Hematopoietic multipotent progenitor cell treated with erythropoietin and hydrocortisone succinate and interleukin-3 and kit ligand, for 17 days (in vitro differentiated cells): ENCODE results near the gene SEC61A2.

ENCODE experiments used
- DNase-seq: peaks from one replicate; pipeline ENCODE4 v3.0.0-alpha.2; 2015; ENCODE audit warnings: low spot score

SEC61A2 gene

GRCh38 chr10:12196531-12197211, 67.2 kb downstream of the SEC61A2 start:
- no peak for DNase-seq

GRCh38 chr10:12198156-12198555, 68.7 kb downstream of the SEC61A2 start:
- DNase-seq: no peak

GRCh38 chr10:12200850-12201249, 71.4 kb downstream of the SEC61A2 start:
- no peak for DNase-seq

GRCh38 chr10:12201543-12201942, 72.1 kb downstream of the SEC61A2 start:
- no peak for DNase-seq

- DNase-seq: no peak
Observed at GRCh38 chr10:12202226-12202625, 72.7 kb downstream of the SEC61A2 start.

- DNase-seq: no peak
Observed at GRCh38 chr10:12205082-12205481, 75.6 kb downstream of the SEC61A2 start.

GRCh38 chr10:12207114-12207513, 77.6 kb downstream of the SEC61A2 start:
- no peak for DNase-seq

- DNase-seq: peak; percentile 43
Observed at GRCh38 chr10:12208460-12208859, 79.0 kb downstream of the SEC61A2 start.

GRCh38 chr10:12212454-12212853, 83.0 kb downstream of the SEC61A2 start:
- no peak for DNase-seq

- DNase-seq: peak; percentile 28
Observed at GRCh38 chr10:12213621-12214020, 84.1 kb downstream of the SEC61A2 start.

GRCh38 chr10:12214093-12214492, 84.6 kb downstream of the SEC61A2 start:
- no peak for DNase-seq

GRCh38 chr10:12214763-12215218, 85.3 kb downstream of the SEC61A2 start:
- peak; percentile 85 for DNase-seq
